Stimulated activated CD4-positive, alpha-beta T cell treated with anti-CD3 and anti-CD28 coated beads, Interleukin-4, amount 100 ng/mL, for 24 hours (primary cell): ENCODE measurements around the gene B4GALT5.

ENCODE experiments used
- DNase-seq: peaks from one replicate; pipeline ENCODE4 v3.0.0-alpha.2; 2020

B4GALT5 gene

DNA sequence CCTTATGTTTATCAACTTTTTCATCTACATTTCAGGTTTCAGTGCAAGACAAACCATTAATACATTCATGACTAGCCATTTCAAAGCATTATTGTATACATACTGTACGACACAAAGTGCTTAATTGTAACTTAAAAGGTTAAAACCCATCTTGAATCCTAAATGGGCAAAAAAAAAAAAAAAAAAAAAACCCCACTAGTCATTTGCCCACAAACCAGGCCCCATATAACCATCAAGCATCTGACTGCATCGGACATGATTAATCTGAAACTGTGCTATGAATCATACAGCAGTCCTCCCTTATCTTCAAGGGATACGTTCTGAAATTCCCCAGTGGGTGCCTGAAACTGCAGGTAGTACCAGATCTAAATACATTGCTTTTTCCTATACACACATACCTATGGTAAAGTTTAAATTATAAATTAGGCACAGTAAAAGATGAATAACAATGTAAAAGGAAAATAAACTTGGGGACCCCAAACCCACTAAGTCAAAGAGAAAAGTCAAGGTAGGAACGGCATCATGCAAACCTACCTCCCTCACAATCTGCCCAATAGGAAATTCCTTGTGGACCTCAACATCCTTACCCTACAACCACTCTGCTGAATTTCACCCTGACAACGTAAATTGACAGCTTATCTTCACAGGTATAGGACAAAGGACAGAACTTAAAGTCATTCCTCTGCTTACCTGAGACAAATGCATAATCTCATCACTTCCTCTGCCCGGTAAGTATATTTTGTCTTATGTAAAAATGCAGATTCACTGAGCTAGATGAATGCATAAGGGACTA is 14.3 kb downstream of the B4GALT5 start:
- DNase-seq: peak; percentile 58

DNA sequence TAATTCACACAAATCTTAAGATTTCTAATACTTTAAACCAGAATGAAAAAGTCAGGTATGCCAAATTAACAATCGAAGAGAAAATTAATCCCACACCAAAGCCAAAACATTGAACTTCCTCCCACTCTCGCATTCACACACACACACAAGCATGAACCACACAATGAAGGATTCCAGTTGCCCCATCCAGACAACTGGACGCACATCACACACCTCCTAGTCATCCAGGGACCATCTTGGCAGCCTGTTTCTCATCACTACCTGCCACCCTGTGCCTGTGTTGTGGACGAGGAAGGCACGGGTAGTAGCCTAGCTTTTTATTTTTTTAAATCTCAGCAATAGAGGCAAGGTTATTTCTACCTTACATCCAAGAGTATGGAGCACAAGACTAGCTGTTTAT is 15.2 kb downstream of the B4GALT5 start:
- no peak for DNase-seq

DNA sequence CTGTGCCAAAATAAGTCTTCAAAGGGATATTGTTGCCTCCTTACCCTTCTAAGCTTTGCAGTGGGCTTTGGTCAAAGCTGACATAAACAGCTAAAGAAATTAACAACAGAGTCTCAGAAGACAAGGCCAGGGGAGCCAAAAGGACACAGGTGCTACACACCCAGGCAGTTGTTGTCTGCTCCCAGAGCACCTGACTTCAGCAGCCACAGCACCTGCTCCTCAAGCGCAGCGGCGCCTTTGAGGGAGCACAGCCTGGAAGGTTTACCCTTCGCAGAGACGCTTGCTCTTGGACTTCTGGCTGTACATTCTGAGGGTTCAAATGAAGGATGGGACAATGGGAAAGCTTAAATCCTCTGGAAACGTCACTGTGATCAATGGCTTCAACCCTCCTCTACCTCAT is 16.6 kb downstream of the B4GALT5 start:
- no peak for DNase-seq

DNA sequence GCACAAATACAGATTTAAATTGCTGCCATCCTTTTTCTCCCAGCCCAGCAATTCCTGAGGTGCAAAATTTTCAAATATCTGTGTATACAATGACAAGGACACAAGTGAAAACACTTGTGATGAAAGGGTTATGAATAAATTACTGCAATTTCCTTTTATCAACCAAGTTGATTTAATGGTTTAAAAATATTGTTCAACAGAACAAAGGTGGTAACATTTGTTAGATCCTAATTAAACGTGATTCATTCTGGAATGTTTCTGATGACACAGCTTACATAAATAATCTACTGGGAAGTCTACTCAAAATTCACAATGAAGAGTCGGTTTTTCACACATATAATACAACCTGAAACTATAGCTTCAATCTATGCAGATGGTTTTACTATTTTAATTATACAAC is 17.1 kb downstream of the B4GALT5 start:
- DNase-seq: no peak

DNA sequence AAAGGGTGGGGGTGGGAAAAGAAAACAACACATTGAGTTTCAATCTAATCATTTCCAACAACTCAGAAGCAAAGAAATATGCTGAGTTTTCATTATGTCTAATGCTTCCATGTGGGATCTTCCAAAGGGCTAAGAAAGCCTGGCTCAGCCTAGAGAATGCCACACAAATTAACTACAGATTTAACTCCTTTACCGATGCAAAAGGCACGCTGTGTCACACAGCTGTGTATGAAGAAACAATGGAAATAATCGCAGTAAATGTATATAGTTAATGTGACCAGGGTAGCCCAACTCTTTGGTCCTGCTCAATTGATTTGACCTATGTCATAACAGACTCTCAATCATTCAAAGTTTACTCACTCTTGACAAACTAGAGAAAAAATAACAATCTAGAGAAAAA is 17.8 kb downstream of the B4GALT5 start:
- no peak for DNase-seq

DNA sequence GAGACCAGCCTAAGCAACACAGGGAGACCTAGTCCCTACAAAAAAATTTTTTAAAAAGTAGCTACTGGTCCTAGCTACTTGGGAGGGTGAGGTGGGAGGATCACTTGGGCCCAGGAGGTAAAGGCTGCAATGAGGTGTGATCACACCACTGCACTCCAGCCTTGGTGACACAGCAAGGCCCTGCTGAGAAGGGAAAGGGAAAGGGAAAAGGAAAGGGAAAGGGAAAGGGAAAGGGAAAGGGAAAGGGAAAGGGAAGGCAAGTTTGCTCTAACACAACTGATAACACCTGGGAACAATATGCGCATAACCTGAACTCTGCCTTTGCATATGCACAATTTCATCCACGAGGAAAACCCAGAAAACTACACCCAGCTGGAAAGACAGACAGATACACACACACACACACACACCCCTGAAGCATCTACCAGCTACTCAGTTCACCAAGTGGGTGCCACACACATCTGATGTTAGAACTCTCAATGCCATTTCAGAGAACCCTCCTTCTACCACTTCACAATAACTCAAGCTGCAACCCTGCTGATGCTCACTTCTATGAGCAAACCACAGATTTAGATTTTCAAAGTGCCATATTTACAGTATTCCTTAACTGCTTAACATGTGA is 19.1 kb downstream of the B4GALT5 start:
- no peak for DNase-seq

DNA sequence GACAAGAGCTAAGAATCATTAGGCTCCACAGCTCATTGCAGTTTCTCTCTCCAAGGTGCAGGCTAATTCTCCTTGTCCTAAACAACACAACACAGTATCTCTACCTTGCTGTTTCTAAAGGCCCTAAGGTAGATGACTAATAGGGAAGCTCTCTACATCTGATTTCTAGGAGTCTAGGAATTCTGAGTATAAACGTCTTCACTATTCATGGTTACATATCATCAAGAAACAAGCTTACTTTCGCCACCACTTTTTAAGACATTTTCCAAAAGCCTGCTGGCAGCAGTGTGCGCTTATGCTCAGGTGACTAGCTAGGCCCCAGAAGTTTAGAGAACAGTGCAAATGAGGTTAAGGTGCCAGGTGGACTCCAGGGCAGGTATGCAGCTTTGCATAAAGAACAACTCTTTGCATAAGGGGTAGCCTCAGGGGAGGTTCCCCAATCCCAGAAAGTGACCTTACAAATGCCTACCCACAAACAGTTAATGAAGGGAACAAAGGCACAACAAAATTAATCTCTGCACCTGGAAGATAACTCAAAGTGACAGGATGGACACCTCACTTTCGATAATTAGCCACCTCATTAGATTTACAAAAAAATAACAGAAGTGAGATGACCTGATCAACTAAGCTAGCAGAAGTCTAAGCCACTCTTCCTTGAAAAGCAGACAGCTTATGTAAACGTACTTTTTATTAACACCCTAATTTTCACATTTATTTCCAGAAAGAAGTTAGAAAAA is 20.1 kb downstream of the B4GALT5 start:
- no peak for DNase-seq

DNA sequence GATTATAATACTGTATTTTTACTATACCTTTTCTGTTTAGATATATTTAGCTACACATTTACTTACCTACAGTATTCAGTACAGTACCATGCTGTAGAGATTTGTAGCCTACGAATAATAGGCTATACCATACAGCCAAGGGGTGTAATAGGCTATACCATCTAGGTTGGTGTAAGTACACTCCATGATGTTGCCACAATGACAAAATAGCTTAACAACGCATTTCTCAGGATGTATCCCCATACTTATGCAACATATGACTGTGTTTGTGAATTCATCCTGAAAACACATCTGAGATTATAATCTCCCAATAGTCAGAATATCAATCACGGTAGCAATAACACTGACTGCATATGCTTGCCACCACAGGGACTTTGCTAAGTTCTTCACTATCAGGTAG is 20.7 kb downstream of the B4GALT5 start:
- no peak for DNase-seq

DNA sequence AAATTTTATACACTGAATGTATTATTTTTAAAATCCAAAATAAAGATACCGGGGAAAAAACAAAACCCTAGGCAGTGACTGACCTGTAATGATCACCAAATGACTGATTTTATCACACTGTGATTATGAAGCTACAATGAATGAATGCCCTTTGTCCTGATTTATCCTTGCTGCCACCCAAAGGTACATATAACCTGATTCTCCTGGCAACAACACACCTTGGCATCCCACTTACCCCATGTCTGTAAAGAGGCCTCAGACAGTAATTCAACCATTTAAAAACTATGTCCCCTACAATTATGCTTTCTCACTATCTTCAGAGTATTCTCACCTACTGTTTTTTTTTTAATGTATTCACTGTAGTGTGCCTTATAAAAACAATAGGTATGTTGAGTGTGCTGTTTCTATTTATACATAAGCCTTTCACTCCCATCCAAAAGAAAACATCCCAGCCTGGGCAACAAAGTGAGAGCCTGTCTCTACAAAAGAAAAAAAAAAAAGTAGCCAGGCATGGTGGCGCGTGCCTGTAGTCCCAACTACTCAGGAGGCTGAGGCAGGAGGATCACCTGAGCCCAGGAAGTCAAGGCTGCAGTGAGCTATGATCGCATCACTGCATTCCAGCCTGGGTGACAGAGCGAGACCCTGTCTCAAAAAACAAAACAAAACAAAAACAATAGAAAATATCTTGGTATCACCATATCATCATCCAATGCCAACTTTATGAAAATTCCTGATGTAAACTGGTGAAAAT is 21.7 kb downstream of the B4GALT5 start:
- no peak for DNase-seq

DNA sequence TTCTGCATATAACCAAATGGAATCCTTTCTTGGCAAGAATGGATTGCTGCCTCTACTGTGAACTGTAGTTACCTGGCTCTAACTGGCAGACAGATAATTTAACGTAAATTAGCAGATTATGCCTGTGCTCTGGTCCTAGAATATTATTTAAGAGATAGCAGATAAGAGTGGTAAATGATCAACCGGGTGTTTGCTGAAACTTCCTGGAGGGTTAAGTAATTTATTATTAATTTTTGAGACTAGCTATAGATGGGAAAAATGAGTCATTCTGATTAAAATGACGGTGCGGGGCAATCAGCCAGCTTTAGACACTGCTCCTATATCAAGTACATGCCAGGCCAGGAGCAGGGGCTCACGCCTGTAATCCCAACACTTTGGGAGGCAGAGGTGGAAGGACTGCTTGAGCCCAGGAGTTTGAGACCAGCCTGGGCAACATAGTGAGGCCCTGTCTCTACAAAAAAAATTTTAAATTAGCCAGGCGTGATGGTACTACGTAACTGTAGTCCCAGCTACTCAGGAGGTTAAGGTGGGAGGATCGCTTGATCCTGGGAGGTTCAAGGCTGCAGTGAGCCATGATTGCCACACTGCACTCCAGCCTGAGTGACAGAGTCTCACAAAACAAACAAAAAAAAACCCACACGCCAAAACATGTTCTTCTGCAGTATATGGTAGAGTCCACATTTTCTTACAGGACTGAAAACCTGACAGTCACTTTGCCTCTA is 22.6 kb downstream of the B4GALT5 start:
- DNase-seq: no peak

DNA sequence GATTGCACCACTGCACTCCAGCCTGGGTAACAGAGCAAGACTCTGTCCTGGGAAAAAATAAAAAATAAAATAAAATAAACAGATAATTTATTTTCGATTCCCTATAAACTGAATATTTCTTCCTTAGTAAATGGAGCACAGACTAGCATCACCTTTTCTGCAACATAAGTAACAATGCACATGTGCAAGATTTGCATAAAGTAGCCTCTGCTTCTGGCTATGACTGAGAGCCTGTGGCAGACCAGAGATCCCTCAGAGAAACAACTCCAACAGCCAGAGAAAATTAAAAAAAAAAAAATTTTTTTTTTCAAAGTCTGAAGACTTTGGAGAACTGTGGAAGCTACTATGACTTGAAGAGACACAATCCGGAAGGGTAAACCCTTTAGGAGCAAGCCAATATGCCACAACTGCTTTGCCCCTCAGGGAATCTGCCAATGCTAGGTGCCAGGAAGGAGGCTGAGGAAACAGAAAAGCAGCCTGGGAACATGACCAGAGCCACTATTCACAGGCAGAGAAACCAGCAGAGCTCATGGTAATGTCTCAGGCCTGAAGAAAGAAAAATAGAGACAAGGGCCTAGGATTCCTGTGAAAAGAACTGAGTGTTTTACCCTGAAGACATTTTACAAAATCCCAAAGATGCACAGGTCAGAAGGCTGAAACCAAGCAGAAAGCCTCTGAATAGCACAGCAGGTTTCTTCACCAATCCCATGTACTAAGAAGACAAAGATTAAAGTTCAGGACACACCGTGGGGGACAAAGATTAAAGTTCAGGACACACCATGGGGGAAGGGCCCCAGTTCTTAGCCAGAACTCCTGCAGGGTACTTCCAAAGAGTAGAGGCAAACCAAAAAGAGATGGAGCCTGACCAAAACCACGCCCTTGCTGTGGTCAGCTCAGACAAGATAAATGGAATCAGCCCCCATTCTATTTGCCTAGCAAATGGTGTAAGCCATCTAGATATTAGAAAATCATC is 25.8 kb downstream of the B4GALT5 start:
- DNase-seq: no peak

DNA sequence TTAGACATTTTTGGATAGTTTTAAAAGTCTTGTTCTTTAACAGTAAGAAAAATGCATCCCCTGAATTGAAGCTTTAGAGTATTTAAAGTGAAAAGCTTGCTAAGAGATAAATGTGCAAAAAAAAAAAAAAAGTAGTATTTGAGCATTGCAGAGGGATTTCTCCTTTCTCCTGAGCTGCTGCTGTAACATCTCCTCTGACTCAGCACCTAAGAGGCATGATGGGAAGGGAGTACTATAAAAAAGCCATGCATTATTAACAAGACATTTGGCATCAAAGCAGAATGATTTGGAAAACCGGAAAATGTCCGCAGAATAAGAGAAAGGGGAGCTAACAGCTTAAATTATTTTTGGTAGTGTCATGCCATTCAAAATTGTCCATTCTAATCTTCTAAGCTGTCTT is 27.9 kb downstream of the B4GALT5 start:
- DNase-seq: no peak

DNA sequence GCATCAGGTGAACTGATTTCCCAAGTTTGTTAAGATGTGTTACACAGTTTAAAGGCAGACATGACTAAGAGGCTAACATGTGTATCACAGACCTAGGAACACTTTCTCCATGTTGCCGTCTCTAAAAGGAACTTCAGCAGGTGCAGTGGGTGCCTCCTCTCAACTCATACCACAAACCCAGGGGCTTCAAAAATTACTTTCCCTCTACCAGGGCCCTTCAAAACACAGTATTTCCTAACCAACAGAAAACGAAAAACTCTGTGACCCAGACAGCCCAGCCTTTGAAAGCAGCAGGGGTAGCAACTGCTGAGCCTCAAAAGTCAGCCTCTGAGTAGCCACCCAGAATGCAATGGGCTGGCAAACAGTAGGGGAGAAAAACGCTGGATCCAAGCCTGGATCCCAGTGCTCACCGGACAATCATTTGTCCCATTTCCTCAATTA is 28.5 kb downstream of the B4GALT5 start:
- no peak for DNase-seq

DNA sequence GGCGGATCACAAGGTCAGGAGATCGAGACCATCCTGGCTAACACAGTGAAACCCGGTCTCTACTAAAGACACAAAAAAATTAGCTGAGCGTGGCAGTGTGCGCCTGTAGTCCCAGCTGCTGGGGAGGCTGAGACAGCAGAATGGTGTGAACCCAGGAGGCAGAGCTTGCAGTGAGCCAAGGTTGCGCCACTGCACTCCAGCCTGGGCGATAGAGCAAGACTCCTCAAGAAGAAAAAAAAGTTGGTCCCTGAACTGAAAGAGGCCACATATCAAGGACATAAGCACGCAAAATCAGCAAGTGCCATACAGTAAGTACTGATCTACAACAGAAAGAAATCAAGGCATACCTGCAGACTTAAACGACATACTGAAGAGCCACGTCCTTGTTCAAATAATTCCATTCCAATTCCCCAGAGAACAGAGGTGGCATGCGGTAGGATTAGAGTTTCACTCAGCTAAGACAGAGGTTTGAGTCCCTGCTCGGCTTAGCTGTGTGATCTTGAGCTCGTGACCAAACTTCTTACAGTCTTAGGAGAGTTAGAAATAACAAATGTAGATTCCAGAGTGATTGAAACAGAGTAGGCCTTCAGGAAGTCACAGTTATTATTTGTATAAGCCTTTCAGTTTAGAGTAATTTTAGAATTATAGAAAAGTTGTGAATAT is 29.2 kb downstream of the B4GALT5 start:
- DNase-seq: no peak

DNA sequence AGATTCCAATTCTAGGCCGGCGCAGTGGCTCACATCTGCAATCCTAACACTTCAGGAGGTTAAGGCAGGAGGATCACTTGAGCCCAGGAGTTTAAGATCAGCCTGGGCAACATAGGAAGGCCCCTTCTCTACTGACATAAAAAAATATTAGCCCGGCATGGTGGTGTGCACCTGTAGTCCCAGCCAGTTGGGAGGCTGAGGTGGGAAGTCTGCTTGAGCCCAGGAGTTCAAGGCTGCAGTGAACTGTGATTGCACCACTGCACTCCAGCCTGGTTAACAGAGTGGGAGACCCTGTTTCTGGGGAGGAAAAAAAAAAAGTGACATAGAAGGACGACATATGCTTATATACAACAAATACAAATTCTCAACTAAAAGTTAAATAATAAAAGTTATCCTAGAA is 30.9 kb downstream of the B4GALT5 start:
- DNase-seq: no peak

DNA sequence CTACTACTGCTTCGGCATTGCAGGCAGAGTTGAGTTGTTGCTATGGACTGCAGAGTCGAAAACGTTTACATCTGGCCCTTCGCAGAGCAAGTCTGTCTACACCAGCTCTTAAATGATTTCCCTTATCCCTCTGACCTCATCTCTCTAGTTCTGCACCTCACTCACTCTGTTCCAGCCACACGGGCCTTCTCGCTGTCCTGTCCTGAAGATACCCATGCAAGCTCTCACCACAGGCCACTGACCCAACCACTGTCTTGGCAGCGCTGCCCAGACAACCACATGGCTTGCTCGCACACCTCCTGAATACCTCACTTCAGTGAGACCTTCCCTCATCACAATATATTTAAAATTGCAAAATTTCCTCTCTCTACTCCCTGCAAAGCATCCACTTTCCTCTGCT is 31.4 kb downstream of the B4GALT5 start:
- DNase-seq: no peak

DNA sequence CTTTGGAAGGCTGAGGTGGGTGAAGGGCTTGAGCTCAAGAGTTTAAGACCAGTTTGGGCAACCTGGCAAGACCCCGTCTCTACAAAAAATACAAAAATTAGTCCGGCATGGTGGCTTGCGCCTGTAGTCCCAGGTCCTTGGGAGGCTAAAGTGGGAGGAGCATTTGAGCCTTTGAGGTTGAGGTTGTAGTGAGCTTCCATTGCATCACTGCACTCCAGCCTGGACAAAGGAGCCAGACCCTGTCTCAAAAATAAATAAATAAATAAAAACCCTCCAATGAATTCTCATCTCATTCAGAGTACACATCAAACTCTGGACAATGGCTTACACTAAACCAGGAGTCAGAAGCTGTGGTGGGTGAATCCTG is 31.8 kb downstream of the B4GALT5 start:
- no peak for DNase-seq

DNA sequence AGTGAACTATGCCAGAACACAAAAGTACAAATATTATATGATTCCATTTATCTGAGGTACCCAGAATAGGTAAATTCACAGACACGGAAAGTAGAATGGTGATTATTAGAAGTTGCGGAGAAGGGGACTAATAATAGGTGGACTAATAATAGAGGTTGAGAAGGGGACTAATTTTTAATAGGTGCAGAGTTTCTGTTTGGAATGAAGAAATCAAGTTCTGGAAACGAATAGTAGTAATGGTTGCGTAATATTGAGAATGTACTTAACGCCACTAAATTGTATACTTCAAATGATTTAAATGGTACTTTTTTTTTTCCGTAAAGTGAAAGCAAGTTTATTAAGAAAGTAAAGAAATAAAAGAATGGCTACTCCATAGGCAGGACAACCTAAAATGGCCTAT is 33.2 kb downstream of the B4GALT5 start:
- no peak for DNase-seq

DNA sequence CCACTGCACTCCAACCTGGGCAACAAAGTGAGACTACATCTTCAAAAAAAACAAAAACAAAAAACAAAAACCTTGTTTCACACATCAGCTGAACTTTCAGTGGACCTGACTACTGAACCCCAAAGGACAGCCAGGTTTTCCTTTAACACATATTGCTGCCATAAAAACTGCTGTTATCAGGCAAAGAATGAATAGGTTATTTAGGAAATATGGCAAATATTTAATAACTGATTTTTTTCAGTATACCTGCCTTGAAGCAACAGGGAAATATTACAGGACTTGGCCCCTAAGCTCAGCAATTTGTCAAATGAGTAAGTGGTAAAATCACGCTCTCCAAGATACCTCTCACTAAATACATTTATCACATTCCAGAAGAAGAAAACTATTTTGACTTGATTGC is 34.0 kb downstream of the B4GALT5 start:
- DNase-seq: no peak

DNA sequence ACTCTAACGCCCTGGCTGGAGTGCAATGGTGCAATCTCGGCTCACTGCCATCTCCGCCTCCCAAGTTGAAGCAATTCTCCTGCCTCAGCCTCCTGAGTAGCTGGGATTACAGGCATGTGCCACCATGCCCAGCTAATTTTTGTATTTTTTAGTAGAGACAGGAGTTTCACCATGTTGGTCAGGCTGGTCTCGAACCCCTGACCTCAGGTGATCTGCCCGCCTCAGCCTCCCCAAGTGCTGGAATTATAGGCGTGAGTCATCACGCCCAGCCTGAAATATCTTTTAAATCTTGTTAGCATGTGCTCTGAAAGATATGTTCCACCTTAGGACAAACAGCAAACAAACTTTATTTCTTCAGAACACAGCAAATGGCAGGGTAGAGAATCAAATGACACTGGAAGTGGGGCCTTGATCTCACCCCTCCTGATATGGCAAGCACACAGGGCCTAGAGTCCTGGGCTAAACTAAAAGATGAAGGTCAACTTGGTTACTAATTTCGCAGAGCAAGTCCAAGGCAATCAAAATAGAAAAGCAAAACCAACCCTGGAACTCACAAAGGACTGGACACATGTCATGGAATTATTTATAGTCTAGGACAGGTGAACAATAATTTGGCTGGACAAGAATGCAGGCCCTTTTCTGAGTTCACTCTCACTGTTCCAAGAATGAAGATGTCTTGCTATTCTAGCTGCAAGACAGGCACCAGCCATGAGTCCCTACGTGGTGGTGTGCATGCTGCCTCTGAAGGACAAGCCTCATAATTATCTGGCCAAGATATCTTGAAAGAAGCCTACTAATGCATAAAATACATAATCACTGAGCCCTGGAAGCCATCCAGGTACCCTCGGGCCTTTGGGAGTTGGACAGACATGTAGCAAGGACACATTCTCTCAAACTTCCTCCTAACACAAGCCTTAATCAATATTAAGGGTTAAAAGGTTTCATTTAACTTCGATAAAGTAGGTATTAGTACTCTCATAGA is 35.6 kb downstream of the B4GALT5 start:
- DNase-seq: no peak
